GM12878 (cell line): ENCODE results near the gene PTPMT1. TPM values are rescaled to one million over a fixed set of nuclear protein-coding genes. Genes with fewer than 3 reads are reported as not detected.

Experiments
- ATAC-seq: fragments of 200-7000 bp; cut with Tn5 transposase; 3 replicates; pipeline ENCODE4 v1.9.1; 2020; ENCODE audit warnings: mild to moderate bottlenecking, moderate library complexity
- BruUV-seq: library from RNA; stranded (reverse); fragments of 400-500 nt; replicated peaks from 2 replicates; lab custom pipeline; 2021; lab: Mats Ljungman, UMichigan
- CTCF ChIA-PET: fragments of 300-600 bp; sonication (Branson Sonifier 250); formaldehyde crosslinking; extraction: SDS; loops from one replicate; lab custom pipeline; 2021; ENCODE audit warnings: inconsistent platforms; lab: Yijun Ruan, JAX
- POLR2A ChIA-PET: fragments of 350-600 bp; formaldehyde crosslinking; extraction: SDS; loops from one replicate; lab custom pipeline; 2021; ENCODE audit warnings: inconsistent platforms; lab: Charles Lee
- RAD21 ChIA-PET: fragments of 300-600 bp; sonication (Branson Sonifier 250); formaldehyde crosslinking; loops from one replicate; lab custom pipeline; 2023; ENCODE audit warnings: antibody characterized with exemption; ENCODE audit not compliant: unreplicated experiment; lab: Charles Lee
- SMC1A ChIA-PET: fragments of 300-600 bp; sonication (Branson Sonifier 250); formaldehyde crosslinking; loops from one replicate; lab custom pipeline; 2023; ENCODE audit not compliant: unreplicated experiment, uncharacterized antibody; lab: Charles Lee
- DNase-seq: peaks from one replicate; pipeline ENCODE4 v3.0.0-alpha.2; 2011; ENCODE audit warnings: low read depth, low spot score
- FAIRE-seq: peaks from 3 replicates; lab custom pipeline; 2011; peaks lifted over from hg19 to GRCh38; lab: Jason Lieb, UNC
- H2AFZ ChIP-seq: 2 replicates; pipeline ENCODE4 v1.6.0; 2011; ENCODE audit warnings: low read depth, low read length, control low read depth; ENCODE audit not compliant: control insufficient read depth
- H3K27ac ChIP-seq: 2 replicates; pipeline ENCODE4 v1.5.1; 2011; ENCODE audit warnings: control low read depth; ENCODE audit not compliant: control insufficient read depth, insufficient read depth
- H3K27me3 ChIP-seq, 2 experiments: replicated peaks in 1 of 2; 2 replicates each; pipeline versions ENCODE4 v1.6.0 to v1.6.1; 2011; ENCODE audit warnings: low read length in 1 of 2; ENCODE audit not compliant: control insufficient read depth in 2 of 2, insufficient read depth in 2 of 2
- H3K36me3 ChIP-seq, 2 experiments: 2 replicates each; pipeline ENCODE4 v1.5.1; 2011; ENCODE audit warnings: low read length in 1 of 2; ENCODE audit not compliant: control insufficient read depth in 2 of 2, insufficient read depth in 2 of 2
- H3K4me1 ChIP-seq: 2 replicates; pipeline ENCODE4 v1.6.1; 2011; ENCODE audit warnings: mild to moderate bottlenecking, low read length, moderate library complexity, mixed read lengths; ENCODE audit not compliant: control insufficient read depth, insufficient read depth
- H3K4me2 ChIP-seq: 2 replicates; pipeline ENCODE4 v1.6.0; 2011; ENCODE audit warnings: control low read depth; ENCODE audit not compliant: control insufficient read depth, insufficient read depth
- H3K4me3 ChIP-seq: fragments of 200-600 bp; sonication (generic); 2 replicates; pipeline ENCODE4 v1.5.1; 2016
- H3K79me2 ChIP-seq: 2 replicates; pipeline ENCODE4 v1.6.0; 2011; ENCODE audit warnings: low read length; ENCODE audit not compliant: control insufficient read depth, insufficient read depth
- H3K9ac ChIP-seq: 2 replicates; pipeline ENCODE4 v1.8.0; 2011; ENCODE audit warnings: low read length, control low read depth, mixed read lengths; ENCODE audit not compliant: control insufficient read depth, insufficient read depth
- H3K9me3 ChIP-seq: replicated peaks from 3 replicates; pipeline ENCODE4 v1.5.1; 2011; ENCODE audit warnings: mild to moderate bottlenecking, low read length; ENCODE audit not compliant: control insufficient read depth, insufficient read depth
- H4K20me1 ChIP-seq: 2 replicates; pipeline ENCODE4 v1.6.0; 2011; ENCODE audit not compliant: control insufficient read depth, insufficient read depth
- CHD1 ChIP-seq: IDR thresholded peaks from 2 replicates; pipeline ENCODE4 v1.6.1; 2012; ENCODE audit warnings: low read depth, low read length, improper control_type of control experiment
- CREM ChIP-seq: IDR thresholded peaks from 2 replicates; pipeline ENCODE4 v1.6.1; 2014; ENCODE audit warnings: antibody characterized with exemption, low read depth
- EED ChIP-seq: sonication (generic); IDR thresholded peaks from 2 replicates; pipeline ENCODE4 v1.6.1; 2016; ENCODE audit warnings: antibody characterized with exemption, low read depth
- ETV6 ChIP-seq, 2 experiments: fragments of 450-650 bp in 1 of 2; IDR thresholded peaks in 1 of 2; conservative IDR thresholded peaks in 1 of 2; 2 replicates each; pipeline ENCODE4 v1.6.1; 2014; ENCODE audit warnings: antibody characterized with exemption in 1 of 2, borderline replicate concordance in 1 of 2, low read depth in 1 of 2, mild to moderate bottlenecking in 1 of 2, moderate library complexity in 1 of 2
- HCFC1 ChIP-seq: fragments of 150-350 bp; IDR thresholded peaks from 2 replicates; pipeline ENCODE4 v1.6.1; 2014; ENCODE audit warnings: low read length
- HDGF ChIP-seq: fragments of 450-650 bp; IDR thresholded peaks from 2 replicates; pipeline ENCODE4 v1.6.1; 2016; ENCODE audit warnings: antibody characterized with exemption
- MTA2 ChIP-seq: fragments of 450-650 bp; IDR thresholded peaks from 2 replicates; pipeline ENCODE4 v1.6.1; 2016; ENCODE audit warnings: low read depth, mild to moderate bottlenecking, moderate library complexity
- NFXL1 ChIP-seq: fragments of 450-650 bp; IDR thresholded peaks from 2 replicates; pipeline ENCODE4 v1.6.1; 2017; ENCODE audit warnings: antibody characterized with exemption, mild to moderate bottlenecking, borderline replicate concordance
- PML ChIP-seq: IDR thresholded peaks from 2 replicates; pipeline ENCODE4 v1.6.1; 2012; ENCODE audit warnings: low read length, inconsistent platforms
- RUNX3 ChIP-seq: IDR thresholded peaks from 2 replicates; pipeline ENCODE4 v1.6.1; 2012; ENCODE audit warnings: low read length, inconsistent platforms
- SIN3A ChIP-seq: IDR thresholded peaks from 2 replicates; pipeline ENCODE4 v1.6.1; 2012; ENCODE audit warnings: low read depth, low read length, improper control_type of control experiment
- STAT1 ChIP-seq: fragments of 450-650 bp; conservative IDR thresholded peaks from 2 replicates; pipeline ENCODE4 v1.6.1; 2014; ENCODE audit warnings: antibody characterized with exemption, mild to moderate bottlenecking
- STAT3 ChIP-seq: IDR thresholded peaks from 2 replicates; pipeline ENCODE4 v1.6.1; 2011; ENCODE audit warnings: low read depth, low read length, improper control_type of control experiment
- TCF12 ChIP-seq: IDR thresholded peaks from 2 replicates; pipeline ENCODE4 v1.6.1; 2011; ENCODE audit warnings: low read depth, mild to moderate bottlenecking, low read length
- ZBED1 ChIP-seq: IDR thresholded peaks from 2 replicates; pipeline ENCODE4 v1.6.1; 2016; ENCODE audit warnings: borderline replicate concordance
- ZNF217 ChIP-seq: fragments of 450-650 bp; IDR thresholded peaks from 2 replicates; pipeline ENCODE4 v1.6.1; 2017; ENCODE audit warnings: antibody characterized with exemption, mild to moderate bottlenecking
- WGBS: methylation state at CpG from one replicate; pipeline ENCODE4 v1.1.6; 2016; ENCODE audit warnings: low lambda C conversion rate; ENCODE audit not compliant: insufficient replicate concordance, insufficient coverage; ENCODE audit errors: missing lambda C conversion rate; 5-methylcytosine and 5-hydroxymethylcytosine counted together
- in situ Hi-C: fragments of 300-500 bp; cut with MboI; formaldehyde crosslinking; loops from 9 replicates; pipeline ENCODE4 v1.14.3; 2018; ENCODE audit warnings: mixed read lengths
- intact Hi-C: fragments of 100-400 bp; cut with micrococcal nuclease; formaldehyde crosslinking; loops from one replicate; pipeline ENCODE4 v1.14.2; 2022; ENCODE audit not compliant: unreplicated experiment
- polyA plus RNA-seq, 11 experiments: library from polyadenylated mRNA; depleted of rRNA in 4 of 11; unstranded in 6 of 11; stranded (reverse) in 5 of 11; fragments of >200 nt; fragmentation: Nextera tagmentation in 4 of 11; fragmentation: Illumina TruSeq in 1 of 11; extraction: Ambion mirVana in 4 of 11; extraction: Trizol in 1 of 11; gene quantifications; 1 replicate in 1 of 11; 2 replicates in 10 of 11; pipeline versions ENCODE4 v1.2.1 to v1.2.3, GENCODE V29; 2011 to 2016; ENCODE audit warnings: inconsistent platforms in 2 of 11, missing spikeins in 2 of 11, low read depth in 1 of 11
- total RNA-seq, 4 experiments: library from RNA; depleted of rRNA in 3 of 4; stranded (reverse); fragments of >200 nt in 3 of 4; fragmentation: Illumina TruSeq in 1 of 4; extraction: Trizol in 1 of 4; gene quantifications; 2 replicates each; pipeline versions ENCODE4 v1.2.1 to v1.2.3, GENCODE V29; 2013 to 2021
- TF ChIP-seq, protein P1 (sequence below): fragments of 450-650 bp; IDR thresholded peaks from 2 replicates; pipeline ENCODE4 v1.6.1; 2017; ENCODE audit warnings: mild to moderate bottlenecking, low read depth, inconsistent platforms; ENCODE audit not compliant: poor library complexity, severe bottlenecking
- TF ChIP-seq, protein P2 (sequence below), 3 experiments: IDR thresholded peaks in 2 of 3; conservative IDR thresholded peaks in 1 of 3; 2 replicates each; pipeline ENCODE4 v1.5.1; 2011; ENCODE audit warnings: low read depth in 3 of 3, low read length in 3 of 3, mild to moderate bottlenecking in 3 of 3, control low read depth in 2 of 3, moderate library complexity in 2 of 3, inconsistent platforms in 1 of 3, mixed read lengths in 1 of 3; ENCODE audit not compliant: control insufficient read depth in 2 of 3, insufficient read depth in 1 of 3; ENCODE audit errors: extremely low read depth in 1 of 3
- TF ChIP-seq, protein P3 (sequence below): fragments of 450-650 bp; IDR thresholded peaks from 2 replicates; pipeline ENCODE4 v1.6.1; 2017; ENCODE audit warnings: borderline replicate concordance
- TF ChIP-seq, protein P4 (sequence below): fragments of 450-650 bp; IDR thresholded peaks from 2 replicates; pipeline ENCODE4 v1.6.1; 2017; ENCODE audit warnings: mild to moderate bottlenecking

Gene PTPMT1
- total and polyA plus RNA-seq, 10 of the 15 experiments (the other 5 are each of a cell fraction or from before 2014, with no cell fraction given), result 12.0 to 116 (median 58.2) TPM

DNA sequence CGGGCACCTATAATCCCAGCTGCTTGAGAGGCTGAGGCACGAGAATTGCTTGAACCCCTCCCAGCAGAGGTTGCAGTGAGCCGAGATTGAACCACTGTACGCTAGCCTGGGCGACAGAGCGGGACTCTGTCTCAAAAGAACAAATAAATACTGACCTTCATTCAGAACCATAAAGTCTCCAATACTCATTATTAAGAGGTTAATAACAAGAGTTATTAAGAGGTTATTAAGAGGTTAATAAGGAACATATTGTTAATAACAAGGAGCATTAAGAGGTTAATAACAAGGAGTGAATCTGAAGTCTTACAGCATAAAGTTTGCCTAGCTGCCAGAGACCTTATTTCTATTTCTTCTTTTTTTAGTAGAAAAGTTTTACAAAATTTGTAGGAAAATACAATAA, 20.1 kb upstream of the PTPMT1 start:
- 0 out of 2 replicates have a peak, but pooled peaks cover 4% of the 10 kb centered on the region for H4K20me1 ChIP-seq
- ChIA-PET POLR2A (no interaction called here), SMC1A (interaction anchor here (7.2 kb wide), 1 partner anchor 13 kb away, joined by 42 read pairs; no protein-coding TSS in a partner anchor), RAD21 (no interaction called here)
- H3K79me2 ChIP-seq, result peaks cover 94% of the 10 kb centered on the region
- 97% methylated on average over 6 of the region's 6 CpGs for WGBS
- no peaks in the 10 kb centered on the region for H3K9me3 ChIP-seq
- intact Hi-C loops, result no loop called here
- no peak overlapping the region for H2AFZ ChIP-seq
- peaks cover 4% of the 10 kb centered on the region for H3K4me1 ChIP-seq
- H3K4me2 ChIP-seq, result no peak overlapping the region
- TF ChIP-seq, protein P1, sequence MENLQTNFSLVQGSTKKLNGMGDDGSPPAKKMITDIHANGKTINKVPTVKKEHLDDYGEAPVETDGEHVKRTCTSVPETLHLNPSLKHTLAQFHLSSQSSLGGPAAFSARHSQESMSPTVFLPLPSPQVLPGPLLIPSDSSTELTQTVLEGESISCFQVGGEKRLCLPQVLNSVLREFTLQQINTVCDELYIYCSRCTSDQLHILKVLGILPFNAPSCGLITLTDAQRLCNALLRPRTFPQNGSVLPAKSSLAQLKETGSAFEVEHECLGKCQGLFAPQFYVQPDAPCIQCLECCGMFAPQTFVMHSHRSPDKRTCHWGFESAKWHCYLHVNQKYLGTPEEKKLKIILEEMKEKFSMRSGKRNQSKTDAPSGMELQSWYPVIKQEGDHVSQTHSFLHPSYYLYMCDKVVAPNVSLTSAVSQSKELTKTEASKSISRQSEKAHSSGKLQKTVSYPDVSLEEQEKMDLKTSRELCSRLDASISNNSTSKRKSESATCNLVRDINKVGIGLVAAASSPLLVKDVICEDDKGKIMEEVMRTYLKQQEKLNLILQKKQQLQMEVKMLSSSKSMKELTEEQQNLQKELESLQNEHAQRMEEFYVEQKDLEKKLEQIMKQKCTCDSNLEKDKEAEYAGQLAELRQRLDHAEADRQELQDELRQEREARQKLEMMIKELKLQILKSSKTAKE, result no peak
- TF ChIP-seq EED (no peak), CHD1 (no peak), ZBED1 (no peak), HDGF (no peak), SIN3A (no peak), HCFC1 (no peak), TCF12 (no peak), PML (no peak), NFXL1 (no peak), STAT3 (no peak), CREM (no peak), ETV6 (conservative IDR thresholded peaks at IDR 0.05 in 1 of 2, IDR thresholded peaks at IDR 0.05 in 1 of 2; ENCODE audit: borderline replicate concordance in 1 of 2, low read depth in 1 of 2) (no peak), STAT1 (no peak), RUNX3 (no peak), ZNF217 (no peak), MTA2 (no peak)
- TF ChIP-seq, protein P2, sequence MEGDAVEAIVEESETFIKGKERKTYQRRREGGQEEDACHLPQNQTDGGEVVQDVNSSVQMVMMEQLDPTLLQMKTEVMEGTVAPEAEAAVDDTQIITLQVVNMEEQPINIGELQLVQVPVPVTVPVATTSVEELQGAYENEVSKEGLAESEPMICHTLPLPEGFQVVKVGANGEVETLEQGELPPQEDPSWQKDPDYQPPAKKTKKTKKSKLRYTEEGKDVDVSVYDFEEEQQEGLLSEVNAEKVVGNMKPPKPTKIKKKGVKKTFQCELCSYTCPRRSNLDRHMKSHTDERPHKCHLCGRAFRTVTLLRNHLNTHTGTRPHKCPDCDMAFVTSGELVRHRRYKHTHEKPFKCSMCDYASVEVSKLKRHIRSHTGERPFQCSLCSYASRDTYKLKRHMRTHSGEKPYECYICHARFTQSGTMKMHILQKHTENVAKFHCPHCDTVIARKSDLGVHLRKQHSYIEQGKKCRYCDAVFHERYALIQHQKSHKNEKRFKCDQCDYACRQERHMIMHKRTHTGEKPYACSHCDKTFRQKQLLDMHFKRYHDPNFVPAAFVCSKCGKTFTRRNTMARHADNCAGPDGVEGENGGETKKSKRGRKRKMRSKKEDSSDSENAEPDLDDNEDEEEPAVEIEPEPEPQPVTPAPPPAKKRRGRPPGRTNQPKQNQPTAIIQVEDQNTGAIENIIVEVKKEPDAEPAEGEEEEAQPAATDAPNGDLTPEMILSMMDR (IDR thresholded peaks at IDR 0.05 in 2 of 3, conservative IDR thresholded peaks at IDR 0.05 in 1 of 3; ENCODE audit: control insufficient read depth in 2 of 3, extremely low read depth in 1 of 3, insufficient read depth in 1 of 3, low read depth in 3 of 3, low read length in 3 of 3), result no peak
- TF ChIP-seq, protein P3, sequence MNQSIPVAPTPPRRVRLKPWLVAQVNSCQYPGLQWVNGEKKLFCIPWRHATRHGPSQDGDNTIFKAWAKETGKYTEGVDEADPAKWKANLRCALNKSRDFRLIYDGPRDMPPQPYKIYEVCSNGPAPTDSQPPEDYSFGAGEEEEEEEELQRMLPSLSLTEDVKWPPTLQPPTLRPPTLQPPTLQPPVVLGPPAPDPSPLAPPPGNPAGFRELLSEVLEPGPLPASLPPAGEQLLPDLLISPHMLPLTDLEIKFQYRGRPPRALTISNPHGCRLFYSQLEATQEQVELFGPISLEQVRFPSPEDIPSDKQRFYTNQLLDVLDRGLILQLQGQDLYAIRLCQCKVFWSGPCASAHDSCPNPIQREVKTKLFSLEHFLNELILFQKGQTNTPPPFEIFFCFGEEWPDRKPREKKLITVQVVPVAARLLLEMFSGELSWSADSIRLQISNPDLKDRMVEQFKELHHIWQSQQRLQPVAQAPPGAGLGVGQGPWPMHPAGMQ, result no peak
- TF ChIP-seq, protein P4, sequence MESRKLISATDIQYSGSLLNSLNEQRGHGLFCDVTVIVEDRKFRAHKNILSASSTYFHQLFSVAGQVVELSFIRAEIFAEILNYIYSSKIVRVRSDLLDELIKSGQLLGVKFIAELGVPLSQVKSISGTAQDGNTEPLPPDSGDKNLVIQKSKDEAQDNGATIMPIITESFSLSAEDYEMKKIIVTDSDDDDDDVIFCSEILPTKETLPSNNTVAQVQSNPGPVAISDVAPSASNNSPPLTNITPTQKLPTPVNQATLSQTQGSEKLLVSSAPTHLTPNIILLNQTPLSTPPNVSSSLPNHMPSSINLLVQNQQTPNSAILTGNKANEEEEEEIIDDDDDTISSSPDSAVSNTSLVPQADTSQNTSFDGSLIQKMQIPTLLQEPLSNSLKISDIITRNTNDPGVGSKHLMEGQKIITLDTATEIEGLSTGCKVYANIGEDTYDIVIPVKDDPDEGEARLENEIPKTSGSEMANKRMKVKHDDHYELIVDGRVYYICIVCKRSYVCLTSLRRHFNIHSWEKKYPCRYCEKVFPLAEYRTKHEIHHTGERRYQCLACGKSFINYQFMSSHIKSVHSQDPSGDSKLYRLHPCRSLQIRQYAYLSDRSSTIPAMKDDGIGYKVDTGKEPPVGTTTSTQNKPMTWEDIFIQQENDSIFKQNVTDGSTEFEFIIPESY, result no peak
- TF ChIP-seq, all 136 proteins: peak for 0
- no peaks in the 10 kb centered on the region for H3K27me3 ChIP-seq
- DNase-seq (no peak), ATAC-seq (no peak), FAIRE-seq (no peak)
- CTCF ChIA-PET, result interaction anchor here (0.7 kb wide), 1 partner anchor 39 kb away, joined by 3 read pairs; no protein-coding TSS in a partner anchor
- H3K36me3 ChIP-seq, result no peaks in the 10 kb centered on the region
- in situ Hi-C loops, result no loop called here
- BruUV-seq, result no TSS peak
- no peak overlapping the region for H3K27ac ChIP-seq
- H3K4me3 ChIP-seq, result no peak overlapping the region
- no peak overlapping the region for H3K9ac ChIP-seq
